PC-3 (cell line): ENCODE data around the gene SLC5A6.

Experiments
- EZH2phosphoT487 ChIP-seq: fragments of 300-600 bp; sonication (generic); IDR thresholded peaks from 2 replicates; pipeline ENCODE4 v1.6.1; 2018; ENCODE audit warnings: mild to moderate bottlenecking, antibody characterized with exemption, low read length, borderline replicate concordance
- TF ChIP-seq, protein P1 (sequence below): fragments of 300-600 bp; sonication (generic); conservative IDR thresholded peaks from 2 replicates; pipeline ENCODE4 v1.5.1; 2017; ENCODE audit warnings: antibody characterized with exemption, low read depth, mild to moderate bottlenecking, low read length

DNA sequence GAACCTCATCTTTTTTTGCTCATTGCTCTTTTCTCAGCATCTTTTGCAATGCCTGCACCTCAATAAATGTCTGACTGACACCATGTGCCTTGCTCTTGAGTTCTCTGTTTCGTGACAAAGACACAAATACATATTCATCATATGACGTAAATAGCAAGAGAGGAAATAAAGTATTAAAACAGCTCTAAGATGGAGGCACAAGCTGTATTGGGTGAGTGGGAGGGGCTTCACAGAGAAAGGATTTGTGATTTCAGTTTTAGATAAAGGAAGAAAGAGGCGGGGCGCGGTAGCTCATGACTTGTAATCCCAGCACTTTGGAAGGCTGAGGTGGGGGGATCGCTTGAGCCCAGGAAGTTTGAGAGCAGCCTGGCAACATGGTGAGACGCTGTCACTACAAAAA, 8.0 kb upstream of the SLC5A6 start:
- TF ChIP-seq, protein P1, sequence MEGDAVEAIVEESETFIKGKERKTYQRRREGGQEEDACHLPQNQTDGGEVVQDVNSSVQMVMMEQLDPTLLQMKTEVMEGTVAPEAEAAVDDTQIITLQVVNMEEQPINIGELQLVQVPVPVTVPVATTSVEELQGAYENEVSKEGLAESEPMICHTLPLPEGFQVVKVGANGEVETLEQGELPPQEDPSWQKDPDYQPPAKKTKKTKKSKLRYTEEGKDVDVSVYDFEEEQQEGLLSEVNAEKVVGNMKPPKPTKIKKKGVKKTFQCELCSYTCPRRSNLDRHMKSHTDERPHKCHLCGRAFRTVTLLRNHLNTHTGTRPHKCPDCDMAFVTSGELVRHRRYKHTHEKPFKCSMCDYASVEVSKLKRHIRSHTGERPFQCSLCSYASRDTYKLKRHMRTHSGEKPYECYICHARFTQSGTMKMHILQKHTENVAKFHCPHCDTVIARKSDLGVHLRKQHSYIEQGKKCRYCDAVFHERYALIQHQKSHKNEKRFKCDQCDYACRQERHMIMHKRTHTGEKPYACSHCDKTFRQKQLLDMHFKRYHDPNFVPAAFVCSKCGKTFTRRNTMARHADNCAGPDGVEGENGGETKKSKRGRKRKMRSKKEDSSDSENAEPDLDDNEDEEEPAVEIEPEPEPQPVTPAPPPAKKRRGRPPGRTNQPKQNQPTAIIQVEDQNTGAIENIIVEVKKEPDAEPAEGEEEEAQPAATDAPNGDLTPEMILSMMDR: no peak
- TF ChIP-seq EZH2phosphoT487: no peak
